MM.1S (cell line): ENCODE data around the gene CLEC4F.

ENCODE experiments used
- DNase-seq: peaks from one replicate; pipeline ENCODE4 v3.0.0-alpha.2; 2015
- H2AFZ ChIP-seq: fragments of 300-600 bp; sonication (generic); 2 replicates; pipeline ENCODE4 v1.6.0; 2016; ENCODE audit warnings: antibody characterized with exemption, low read length
- H3F3A ChIP-seq: fragments of 300-600 bp; sonication (generic); 2 replicates; pipeline ENCODE4 v1.6.1; 2016; ENCODE audit warnings: mild to moderate bottlenecking, antibody characterized with exemption, low read length, moderate library complexity, mixed read lengths; ENCODE audit not compliant: insufficient read depth
- H3K27ac ChIP-seq: fragments of 300-600 bp; sonication (generic); 2 replicates; pipeline ENCODE4 v1.5.1; 2016; ENCODE audit warnings: mild to moderate bottlenecking, low read length
- H3K27me3 ChIP-seq: fragments of 300-600 bp; sonication (generic); replicated peaks from 2 replicates; pipeline ENCODE4 v1.6.0; 2016; ENCODE audit warnings: low read length; ENCODE audit not compliant: insufficient read depth
- H3K36me3 ChIP-seq: fragments of 300-600 bp; sonication (generic); replicated peaks from 2 replicates; pipeline ENCODE4 v1.6.1; 2016; ENCODE audit warnings: mild to moderate bottlenecking, low read length, mixed read lengths; ENCODE audit not compliant: insufficient read depth
- H3K4me1 ChIP-seq: fragments of 300-600 bp; sonication (generic); 2 replicates; pipeline ENCODE4 v1.6.1; 2016; ENCODE audit warnings: low read length, mixed read lengths
- H3K4me2 ChIP-seq: fragments of 300-600 bp; sonication (generic); 2 replicates; pipeline ENCODE4 v1.6.0; 2016; ENCODE audit warnings: low read depth, low read length
- H3K4me3 ChIP-seq: fragments of 300-600 bp; sonication (generic); 2 replicates; pipeline ENCODE4 v1.5.1; 2016; ENCODE audit warnings: low read length, mixed read lengths
- H3K79me2 ChIP-seq: fragments of 300-600 bp; sonication (generic); 2 replicates; pipeline ENCODE4 v1.6.1; 2016; ENCODE audit warnings: mixed run types, low read length, mixed read lengths
- H3K9ac ChIP-seq: fragments of 300-600 bp; sonication (generic); 2 replicates; pipeline ENCODE4 v1.6.1; 2016; ENCODE audit warnings: low read length, mixed read lengths
- H3K9me2 ChIP-seq: fragments of 300-600 bp; sonication (generic); replicated peaks from 2 replicates; pipeline ENCODE4 v1.6.1; 2016; ENCODE audit warnings: mild to moderate bottlenecking, low read length, mixed read lengths; ENCODE audit not compliant: insufficient read depth
- H3K9me3 ChIP-seq: fragments of 300-600 bp; sonication (generic); replicated peaks from 2 replicates; pipeline ENCODE4 v1.6.1; 2016; ENCODE audit warnings: mild to moderate bottlenecking, low read length, mixed read lengths; ENCODE audit not compliant: insufficient read depth
- H4K20me1 ChIP-seq: fragments of 300-600 bp; sonication (generic); 2 replicates; pipeline ENCODE4 v1.6.1; 2016; ENCODE audit warnings: mild to moderate bottlenecking, low read length, moderate library complexity, mixed read lengths; ENCODE audit not compliant: insufficient read depth
- CTCF ChIP-seq: fragments of 300-600 bp; sonication (generic); IDR thresholded peaks from 2 replicates; pipeline ENCODE4 v1.5.1; 2016; ENCODE audit warnings: antibody characterized with exemption, low read length, mixed read lengths
- EZH2 ChIP-seq: fragments of 300-600 bp; sonication (generic); optimal IDR thresholded peaks from 2 replicates; pipeline ENCODE3; 2017; ENCODE audit warnings: low read depth, mild to moderate bottlenecking, antibody characterized with exemption, low read length, mixed read lengths
- EZH2phosphoT487 ChIP-seq: fragments of 300-600 bp; sonication (generic); IDR thresholded peaks from 2 replicates; pipeline ENCODE4 v1.6.1; 2018; ENCODE audit warnings: antibody characterized with exemption, low read length

CLEC4F gene

GRCh38 chr2:70823249-70823648 lies 2.9 kb upstream of the CLEC4F start:
- no peak overlapping the region for H3K9ac ChIP-seq
- no peaks in the 10 kb centered on the region for H3K9me3 ChIP-seq
- H4K20me1 ChIP-seq: no peaks in the 10 kb centered on the region
- no peak for DNase-seq
- TF ChIP-seq EZH2phosphoT487 (no peak), EZH2 (no peak), CTCF (no peak)
- no peak overlapping the region for H3K27ac ChIP-seq
- H3F3A ChIP-seq: no peaks in the 10 kb centered on the region
- H3K27me3 ChIP-seq: no peaks in the 10 kb centered on the region
- no peaks in the 10 kb centered on the region for H3K79me2 ChIP-seq
- no peak overlapping the region for H3K4me2 ChIP-seq
- H3K4me3 ChIP-seq: no peak overlapping the region
- no peaks in the 10 kb centered on the region for H3K4me1 ChIP-seq
- no peak overlapping the region for H2AFZ ChIP-seq
- H3K36me3 ChIP-seq: no peaks in the 10 kb centered on the region
- H3K9me2 ChIP-seq: no peaks in the 10 kb centered on the region

- no peaks in the 10 kb centered on the region for H3F3A ChIP-seq
- no peak overlapping the region for H3K27ac ChIP-seq
- no peaks in the 10 kb centered on the region for H4K20me1 ChIP-seq
- no peak overlapping the region for H3K4me2 ChIP-seq
- TF ChIP-seq EZH2: no peak
- TF ChIP-seq CTCF: no peak
- TF ChIP-seq EZH2phosphoT487: no peak
- no peaks in the 10 kb centered on the region for H3K79me2 ChIP-seq
- no peak overlapping the region for H3K9ac ChIP-seq
- no peaks in the 10 kb centered on the region for H3K9me3 ChIP-seq
- no peak overlapping the region for H3K4me3 ChIP-seq
- H3K4me1 ChIP-seq: no peaks in the 10 kb centered on the region
- no peak for DNase-seq
- no peaks in the 10 kb centered on the region for H3K27me3 ChIP-seq
- H2AFZ ChIP-seq: no peak overlapping the region
- no peaks in the 10 kb centered on the region for H3K9me2 ChIP-seq
- no peaks in the 10 kb centered on the region for H3K36me3 ChIP-seq
Observed at GRCh38 chr2:70822843-70823242, 2.4 kb upstream of the CLEC4F start.

- H2AFZ ChIP-seq: no peak overlapping the region
- no peak overlapping the region for H3K27ac ChIP-seq
- no peaks in the 10 kb centered on the region for H3K9me2 ChIP-seq
- no peaks in the 10 kb centered on the region for H3K79me2 ChIP-seq
- H3K27me3 ChIP-seq: no peaks in the 10 kb centered on the region
- TF ChIP-seq CTCF (no peak), EZH2 (no peak), EZH2phosphoT487 (no peak)
- H3F3A ChIP-seq: no peaks in the 10 kb centered on the region
- H3K36me3 ChIP-seq: no peaks in the 10 kb centered on the region
- H3K4me3 ChIP-seq: no peak overlapping the region
- H3K9me3 ChIP-seq: no peaks in the 10 kb centered on the region
- no peak for DNase-seq
- H3K9ac ChIP-seq: no peak overlapping the region
- no peaks in the 10 kb centered on the region for H4K20me1 ChIP-seq
- no peak overlapping the region for H3K4me2 ChIP-seq
- no peaks in the 10 kb centered on the region for H3K4me1 ChIP-seq
Observed at GRCh38 chr2:70817284-70817954, 3.0 kb downstream of the CLEC4F start.
